Measurements from ENCODE around the gene HSP90AB1.

Gene HSP90AB1

GRCh38 chr6:44246663-44247337 lies at the start of gene HSP90AB1:
Gene HSP90AB1 (plus strand): TSS chr6:44247101. CDS start chr6:44248630, 1,529 bp downstream.
- peak; percentile 99 for DNase-seq

DNA sequence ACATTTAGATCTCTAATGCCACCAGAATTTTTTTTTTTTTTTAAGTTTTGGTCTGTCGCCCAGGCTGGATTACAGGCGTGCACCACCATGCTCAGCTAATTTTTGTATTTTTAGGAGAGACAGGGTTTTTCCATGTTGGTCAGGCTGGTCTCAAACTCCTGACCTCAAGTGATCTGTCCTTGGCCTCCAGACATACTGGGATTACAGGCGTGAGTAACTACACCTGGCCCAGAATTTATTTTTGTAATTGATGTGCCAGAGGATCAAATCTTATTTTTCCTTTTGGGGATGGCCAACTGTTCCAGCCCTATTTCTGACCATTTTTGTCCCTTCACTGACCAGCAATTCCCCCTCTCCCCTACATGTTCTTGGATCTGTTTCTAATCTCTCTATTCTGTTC lies 48.2 kb upstream of the HSP90AB1 start:
- DNase-seq: no peak

- DNase-seq: no peak
These were observed 47.0 kb upstream of the HSP90AB1 start for GRCh38 chr6:44199883-44200282.

DNA sequence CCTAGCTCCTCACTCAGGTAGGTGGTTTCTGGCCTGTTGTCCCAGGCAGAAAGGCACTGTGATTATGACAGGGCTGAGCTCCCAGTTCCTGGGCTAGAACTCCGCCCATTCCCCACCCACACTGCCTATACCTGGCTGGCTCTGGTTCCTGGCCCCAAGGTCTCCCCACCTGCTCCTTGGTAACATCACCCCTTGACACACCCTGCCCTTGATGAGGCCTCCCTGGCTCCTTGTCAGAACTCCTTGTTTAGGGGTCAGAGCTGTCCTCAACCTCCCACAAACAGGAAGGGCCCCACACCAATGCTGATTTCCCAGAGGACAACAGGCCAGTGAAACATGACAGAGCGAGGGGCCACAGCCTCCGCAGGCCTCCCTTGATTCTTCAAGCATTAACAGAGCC lies 45.7 kb upstream of the HSP90AB1 start:
- no peak for DNase-seq

DNA sequence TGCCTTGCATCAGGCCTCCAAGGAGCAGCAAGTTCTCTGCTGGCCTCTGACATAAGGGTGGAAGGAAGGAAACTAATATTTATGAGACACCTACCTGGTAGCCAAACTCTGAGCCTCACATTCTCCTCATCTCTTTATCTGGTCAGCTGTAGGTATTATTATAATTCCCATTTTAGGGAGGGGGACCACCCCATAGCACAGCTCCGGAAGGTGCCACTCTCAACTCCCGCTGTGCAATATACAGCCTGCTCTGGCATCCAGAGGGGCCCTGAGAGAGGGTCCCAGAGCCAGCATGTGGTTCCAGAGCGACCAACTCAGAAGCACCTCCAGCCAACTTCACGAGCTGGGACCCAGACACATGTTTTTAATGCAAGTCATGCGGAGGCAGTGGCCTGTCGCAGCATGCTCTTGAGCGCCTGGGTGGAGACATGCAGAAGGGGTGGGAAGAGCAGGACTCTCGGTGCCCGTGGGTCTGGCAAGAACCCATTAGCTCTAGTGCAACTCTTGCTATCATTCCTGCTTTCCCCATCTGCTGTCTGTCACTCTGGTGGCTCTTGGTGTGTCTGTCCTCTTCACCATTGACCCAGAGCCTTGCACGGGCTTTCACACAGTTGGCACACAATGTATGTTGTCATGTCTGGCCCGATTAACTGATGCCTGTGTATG lies 45.1 kb upstream of the HSP90AB1 start:
- DNase-seq: no peak

DNA sequence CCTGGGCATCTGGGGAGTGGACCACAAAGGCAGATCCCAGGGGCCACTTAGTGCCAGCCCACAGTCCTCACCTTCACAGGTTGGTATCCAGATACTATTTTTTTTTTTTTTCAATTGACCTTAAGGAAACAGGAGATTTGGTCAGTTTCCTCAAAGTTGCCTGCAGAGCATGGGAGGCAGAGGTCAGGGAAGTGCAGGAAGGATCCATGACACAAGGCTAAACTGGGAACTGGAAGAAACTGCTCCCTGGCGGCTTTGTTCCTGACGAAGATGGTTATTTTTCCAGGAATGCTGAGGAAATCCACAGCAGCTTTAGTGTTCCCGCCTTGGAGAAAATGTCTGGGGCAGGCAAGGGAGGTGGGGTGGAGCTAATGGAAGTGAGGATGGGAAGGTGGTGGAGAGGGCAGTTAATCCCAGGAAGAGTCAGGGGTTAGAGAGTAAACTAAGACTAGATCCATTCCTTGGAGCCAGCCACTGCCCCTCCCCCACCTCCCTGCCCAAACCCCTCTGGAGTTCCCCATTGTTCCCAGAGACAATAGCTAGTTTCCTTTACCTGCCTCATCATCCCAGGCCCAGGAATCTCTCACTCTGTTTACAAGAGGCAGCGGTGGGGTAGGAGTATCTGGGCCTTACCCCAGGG lies 44.4 kb upstream of the HSP90AB1 start:
- DNase-seq: no peak

DNA sequence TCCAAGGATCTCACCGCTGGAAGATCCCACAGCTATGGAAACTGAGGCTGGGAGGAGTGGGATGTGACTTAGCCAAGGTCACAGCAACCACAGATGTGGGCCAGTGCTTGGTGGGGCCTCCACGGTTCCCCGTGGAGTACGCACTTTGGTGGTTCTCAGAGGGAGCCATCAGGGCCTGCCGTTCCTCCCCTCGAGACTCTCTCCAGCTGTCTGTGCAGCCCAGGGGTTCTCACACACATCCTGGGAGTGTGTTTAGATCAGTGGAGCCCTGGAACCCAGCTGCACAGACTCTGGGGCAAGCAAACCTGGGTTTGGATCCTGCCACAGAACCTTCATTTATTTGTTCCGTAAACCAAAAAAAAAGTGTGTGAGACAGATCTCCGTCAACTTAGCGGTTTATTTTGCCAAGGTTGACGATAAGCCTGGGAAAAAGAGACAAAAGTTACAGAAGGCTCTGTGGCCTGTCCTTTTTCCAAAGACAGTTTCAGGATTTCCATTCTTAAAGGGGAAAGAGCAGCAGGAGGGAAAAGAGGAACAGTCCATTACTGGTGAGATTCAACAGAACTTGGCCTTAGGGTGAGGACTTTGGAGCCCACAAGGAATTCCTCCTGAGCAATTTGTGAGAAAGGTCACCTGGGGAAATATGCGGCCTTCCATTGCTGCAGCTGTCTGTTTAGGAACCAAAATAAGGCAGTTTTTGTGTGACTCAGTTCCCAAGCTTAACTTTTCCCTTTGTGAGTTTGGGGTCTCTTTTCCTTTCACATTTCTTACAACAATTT lies 43.7 kb upstream of the HSP90AB1 start:
- DNase-seq: no peak

DNA sequence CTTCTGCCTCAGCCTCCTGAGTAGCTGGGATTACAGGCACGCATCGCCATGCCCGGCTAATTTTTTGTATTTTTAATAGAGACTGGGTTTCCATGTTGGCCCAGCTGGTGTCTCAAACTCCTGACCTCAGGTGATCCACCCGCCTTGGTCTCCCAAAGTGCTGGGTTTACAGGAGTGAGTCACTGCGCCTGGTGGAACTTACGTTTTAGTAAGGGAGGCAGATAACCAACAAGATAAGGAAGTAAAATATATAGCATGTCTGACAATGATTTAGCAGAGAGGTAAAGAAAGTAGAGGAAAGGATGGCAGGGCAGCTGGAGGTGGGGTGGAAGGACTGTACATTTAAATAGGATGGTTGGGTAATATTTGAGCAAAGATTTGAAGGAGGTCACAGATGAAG lies 42.9 kb upstream of the HSP90AB1 start:
- no peak for DNase-seq

- no peak for DNase-seq
These were observed 38.9 kb upstream of the HSP90AB1 start for GRCh38 chr6:44207966-44208365.

DNA sequence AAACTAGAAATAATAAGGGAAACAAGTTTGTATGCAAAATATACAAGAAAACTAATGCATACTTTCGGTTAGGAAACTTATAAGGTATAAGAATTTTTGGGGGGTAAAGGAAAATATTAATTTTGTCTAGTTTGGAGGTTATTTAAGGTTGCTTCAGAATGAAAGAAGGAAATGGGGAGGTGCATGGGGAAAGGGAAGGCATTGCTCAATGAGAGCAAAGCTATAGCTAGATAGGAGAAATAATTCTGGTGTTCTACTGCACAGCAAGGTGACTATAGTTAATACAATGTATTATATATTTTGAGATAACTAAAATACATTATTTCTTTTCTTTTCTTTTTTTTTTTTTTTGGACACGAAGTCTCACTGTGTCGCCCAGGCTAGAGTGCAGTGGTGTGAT lies 35.6 kb upstream of the HSP90AB1 start:
- no peak for DNase-seq

- DNase-seq: no peak
These were observed 32.6 kb upstream of the HSP90AB1 start for GRCh38 chr6:44214307-44214706.

GRCh38 chr6:44216677-44217331 lies 30.1 kb upstream of the HSP90AB1 start, which contains the start of gene MYMX:
Gene MYMX (plus strand): TSS chr6:44216926. CDS start chr6:44217472, 546 bp downstream.
- DNase-seq: no peak

DNA sequence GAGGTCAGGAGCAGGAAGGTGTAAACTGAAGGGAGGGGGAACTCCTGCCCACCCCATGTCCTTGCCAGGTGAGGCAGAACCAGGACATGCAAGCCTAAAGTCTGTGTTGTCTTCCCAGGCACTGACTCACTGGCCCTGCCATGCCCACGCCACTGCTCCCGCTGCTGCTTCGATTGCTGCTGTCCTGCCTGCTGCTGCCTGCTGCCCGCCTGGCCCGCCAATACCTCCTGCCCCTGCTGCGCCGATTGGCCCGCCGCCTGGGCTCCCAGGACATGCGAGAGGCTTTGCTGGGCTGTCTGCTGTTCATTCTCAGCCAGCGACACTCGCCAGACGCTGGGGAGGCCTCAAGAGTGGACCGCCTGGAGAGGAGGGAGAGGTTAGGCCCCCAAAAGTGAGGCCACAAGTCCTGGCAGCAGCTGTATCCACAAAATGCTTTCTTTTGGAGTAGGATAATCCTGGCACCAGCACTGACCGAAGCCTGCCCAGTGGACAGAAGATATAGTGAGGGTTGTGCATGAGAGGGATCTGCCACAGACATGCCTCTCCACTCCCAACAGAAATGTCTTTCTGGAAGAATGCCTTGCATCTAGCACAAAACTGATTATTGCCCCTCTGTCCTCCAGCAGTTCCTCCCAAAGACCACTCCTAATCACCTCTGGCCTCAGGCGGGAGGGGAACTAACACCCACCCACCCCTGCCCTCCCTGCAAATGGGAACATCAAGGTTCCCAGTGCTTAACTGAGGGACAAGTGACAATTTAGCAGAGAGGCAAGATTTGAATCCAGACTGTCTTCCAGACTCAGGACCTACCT lies 29.4 kb upstream of the HSP90AB1 start:
- DNase-seq: no peak

- no peak for DNase-seq
These were observed 27.7 kb upstream of the HSP90AB1 start for GRCh38 chr6:44219053-44219814.

GRCh38 chr6:44219815-44220784 lies 26.8 kb upstream of the HSP90AB1 start:
- no peak for DNase-seq

DNA sequence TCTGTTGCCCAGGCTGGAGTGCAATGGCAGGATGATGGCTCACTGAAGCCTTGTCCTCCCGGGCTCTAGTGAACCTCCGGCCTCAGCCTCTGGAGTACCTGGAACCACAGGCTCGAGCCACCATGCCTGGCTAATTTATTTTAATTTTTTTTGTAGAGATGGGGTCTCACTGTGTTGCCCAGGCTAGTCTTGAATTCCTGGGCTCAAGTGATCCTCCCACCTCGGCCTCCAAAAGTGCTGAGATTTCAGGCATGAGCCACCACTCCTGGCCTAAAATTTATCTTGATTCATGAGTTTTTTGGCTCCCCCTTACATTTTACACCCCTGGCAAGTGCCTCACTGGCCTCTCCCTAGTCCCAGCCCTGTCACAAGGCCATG lies 26.0 kb upstream of the HSP90AB1 start:
- no peak for DNase-seq

GRCh38 chr6:44221291-44221960 lies 25.5 kb upstream of the HSP90AB1 start:
- DNase-seq: peak; percentile 81

- no peak for DNase-seq
These were observed 25.0 kb upstream of the HSP90AB1 start for GRCh38 chr6:44221961-44222335.
